ENCODE measurements around the gene HPSE. TPM values are rescaled to one million over a fixed set of nuclear protein-coding genes. Genes with fewer than 3 reads are reported as not detected.

The HPSE gene
- total RNA-seq, 4 donors from 2014 or later: 3.6 to 12.5 (median 8.5) TPM

GRCh38 chr4:83356899-83357661, 22.4 kb upstream of the HPSE start:
- WGBS, 2 donors: 27 to 29% methylated on average over 4 of the region's 4 CpGs
- Histone ChIP-seq H3K36me3 (no peaks in the 10 kb centered on the region), H3K27ac (peak overlapping the region in 3 of 4 donors; percentile 17 to 54 (median 47)), H3K4me1 (peaks cover 0 to 20% (median 8%) of the 10 kb centered on the region in 3 donors), H3K4me3 (no peak overlapping the region), H3K27me3 (no peaks in the 10 kb centered on the region), H3K9me3 (no peaks in the 10 kb centered on the region)
- TF ChIP-seq, protein P1, sequence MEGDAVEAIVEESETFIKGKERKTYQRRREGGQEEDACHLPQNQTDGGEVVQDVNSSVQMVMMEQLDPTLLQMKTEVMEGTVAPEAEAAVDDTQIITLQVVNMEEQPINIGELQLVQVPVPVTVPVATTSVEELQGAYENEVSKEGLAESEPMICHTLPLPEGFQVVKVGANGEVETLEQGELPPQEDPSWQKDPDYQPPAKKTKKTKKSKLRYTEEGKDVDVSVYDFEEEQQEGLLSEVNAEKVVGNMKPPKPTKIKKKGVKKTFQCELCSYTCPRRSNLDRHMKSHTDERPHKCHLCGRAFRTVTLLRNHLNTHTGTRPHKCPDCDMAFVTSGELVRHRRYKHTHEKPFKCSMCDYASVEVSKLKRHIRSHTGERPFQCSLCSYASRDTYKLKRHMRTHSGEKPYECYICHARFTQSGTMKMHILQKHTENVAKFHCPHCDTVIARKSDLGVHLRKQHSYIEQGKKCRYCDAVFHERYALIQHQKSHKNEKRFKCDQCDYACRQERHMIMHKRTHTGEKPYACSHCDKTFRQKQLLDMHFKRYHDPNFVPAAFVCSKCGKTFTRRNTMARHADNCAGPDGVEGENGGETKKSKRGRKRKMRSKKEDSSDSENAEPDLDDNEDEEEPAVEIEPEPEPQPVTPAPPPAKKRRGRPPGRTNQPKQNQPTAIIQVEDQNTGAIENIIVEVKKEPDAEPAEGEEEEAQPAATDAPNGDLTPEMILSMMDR (IDR thresholded peaks at IDR 0.05): no peak
- intact Hi-C loops (cut with DNase I): no loop called here
- no peak for DNase-seq

DNA sequence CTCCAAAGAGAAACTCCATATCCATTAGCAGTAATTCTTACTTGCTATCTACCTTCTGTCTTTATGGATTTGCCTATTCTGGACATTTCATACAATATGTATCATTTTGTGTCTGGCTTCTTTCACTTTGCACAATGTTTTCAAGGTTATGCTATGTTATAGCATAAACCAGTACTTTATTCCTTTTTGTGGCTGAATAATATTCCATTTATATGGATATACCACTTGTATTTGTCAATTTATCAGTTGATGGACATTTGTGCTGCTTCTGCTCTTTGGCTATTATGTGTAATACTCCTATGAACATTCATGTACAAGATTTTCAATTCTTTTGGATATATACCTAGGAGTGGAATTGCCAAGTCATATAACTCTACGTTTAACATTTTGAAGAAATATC, 18.9 kb upstream of the HPSE start:
- DNase-seq: no peak
- no peak for TF ChIP-seq POLR2A (IDR thresholded peaks at IDR 0.05)
- TF ChIP-seq, protein P1 (IDR thresholded peaks at IDR 0.05): no peak
- WGBS, 2 donors: 88 to 100% methylated on average over 1 of the region's 1 CpG
- Histone ChIP-seq H3K27ac (no peak overlapping the region), H3K4me3 (no peak overlapping the region), H3K36me3 (no peaks in the 10 kb centered on the region), H3K4me1 (peaks cover 0 to 20% (median 8%) of the 10 kb centered on the region in 3 donors), H3K9me3 (no peaks in the 10 kb centered on the region), H3K27me3 (no peaks in the 10 kb centered on the region)
- intact Hi-C loops (cut with DNase I): no loop called here

DNA sequence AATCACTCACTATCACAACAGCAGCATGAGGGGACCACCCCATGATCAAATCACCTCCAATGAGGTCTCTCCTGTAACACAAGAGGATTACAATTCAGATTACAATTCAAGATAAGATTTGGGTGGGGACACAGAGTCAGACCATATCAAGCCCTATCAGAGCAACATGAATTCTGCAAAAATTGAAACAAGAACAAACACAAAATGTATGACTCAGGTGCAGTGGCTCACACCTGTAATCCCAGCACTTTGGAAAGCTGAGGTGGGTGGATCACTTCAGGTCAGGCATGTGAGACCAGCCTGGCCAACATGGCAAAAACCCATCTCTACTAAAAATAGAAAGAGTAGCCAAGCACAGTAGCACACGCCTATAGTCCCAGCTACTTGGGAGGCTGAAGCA, 13.4 kb upstream of the HPSE start:
- no peak for DNase-seq
- no peak overlapping the region for H3K4me3 ChIP-seq
- peaks cover 0 to 8% (median 0%) of the 10 kb centered on the region in 3 donors for H3K9me3 ChIP-seq
- intact Hi-C loops (cut with DNase I): no loop called here
- H3K36me3 ChIP-seq: no peaks in the 10 kb centered on the region
- TF ChIP-seq, protein P1 (IDR thresholded peaks at IDR 0.05): no peak
- TF ChIP-seq POLR2A (IDR thresholded peaks at IDR 0.05): no peak
- no peaks in the 10 kb centered on the region for H3K4me1 ChIP-seq
- H3K27ac ChIP-seq: no peak overlapping the region
- WGBS, 2 donors: 67 to 75% methylated on average over 1 of the region's 1 CpG
- H3K27me3 ChIP-seq: no peaks in the 10 kb centered on the region

GRCh38 chr4:83342476-83342875, 7.8 kb upstream of the HPSE start:
- no peaks in the 10 kb centered on the region for H3K4me1 ChIP-seq
- no peak overlapping the region for H3K27ac ChIP-seq
- H3K27me3 ChIP-seq: no peaks in the 10 kb centered on the region
- no peaks in the 10 kb centered on the region for H3K36me3 ChIP-seq
- WGBS, 2 donors: 69 to 74% methylated on average over 3 of the region's 3 CpGs
- intact Hi-C loops (cut with DNase I): no loop called here
- peaks cover 0 to 8% (median 0%) of the 10 kb centered on the region in 3 donors for H3K9me3 ChIP-seq
- H3K4me3 ChIP-seq: no peak overlapping the region
- TF ChIP-seq POLR2A (IDR thresholded peaks at IDR 0.05): no peak
- TF ChIP-seq, protein P1 (IDR thresholded peaks at IDR 0.05): no peak
- DNase-seq: no peak

DNA sequence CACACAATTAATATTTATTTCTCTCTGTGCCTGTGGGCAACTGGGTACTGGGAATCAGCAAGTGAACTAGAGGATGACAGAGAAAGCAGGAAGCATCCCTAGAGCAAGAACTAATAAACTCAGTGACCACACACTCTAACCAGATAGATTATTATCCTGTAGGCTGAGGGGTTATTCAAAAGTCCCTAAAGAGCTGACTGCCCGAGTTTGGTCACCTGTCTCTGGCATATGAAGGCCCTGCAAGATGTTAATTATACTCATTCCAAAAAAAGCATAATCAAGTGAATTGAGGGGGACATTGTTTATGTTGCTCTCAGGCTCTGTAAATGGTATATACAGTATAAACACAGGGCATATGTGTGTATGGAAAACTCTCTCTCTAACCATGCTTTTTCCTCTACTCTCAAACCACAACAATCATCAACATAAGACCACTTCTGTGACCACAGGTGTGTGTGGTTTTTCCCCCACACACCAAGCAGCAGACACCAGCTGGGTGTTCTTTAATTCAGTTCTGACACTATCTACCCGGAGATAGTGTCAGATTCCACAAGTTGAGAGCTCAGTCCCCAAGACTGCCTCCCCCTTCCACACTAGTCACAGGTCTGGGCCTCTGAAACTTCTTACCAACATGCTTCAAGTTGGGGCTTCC, 6.2 kb upstream of the HPSE start:
- H3K4me3 ChIP-seq: no peak overlapping the region
- TF ChIP-seq, protein P1 (IDR thresholded peaks at IDR 0.05): no peak
- TF ChIP-seq POLR2A (IDR thresholded peaks at IDR 0.05): no peak
- intact Hi-C loops (cut with DNase I): no loop called here

More for the DNA sequence above, 6.2 kb upstream of the HPSE start:
- Histone ChIP-seq H3K36me3 (no peaks in the 10 kb centered on the region), H3K9me3 (no peaks in the 10 kb centered on the region), H3K27ac (no peak overlapping the region), H3K4me1 (no peaks in the 10 kb centered on the region), H3K27me3 (peaks cover 0 to 7% (median 0%) of the 10 kb centered on the region in 4 donors)
- WGBS, 2 donors: 20 to 45% methylated on average over 2 of the region's 2 CpGs
- no peak for DNase-seq
